CD4-positive, alpha-beta T cell treated with Interleukin-2 at 100 ng/mL for 4 hours (primary cell): Measurements from ENCODE around the gene MED15.
"Not testable (repeated sequence)": the region's sequence is repeated elsewhere in the genome, so short reads cannot be mapped to it uniquely, and the experiment has no call there.

Experiments used
- DNase-seq: peaks from one replicate; pipeline ENCODE4 v3.0.0-alpha.2; 2020; ENCODE audit warnings: low spot score

Gene MED15

DNA sequence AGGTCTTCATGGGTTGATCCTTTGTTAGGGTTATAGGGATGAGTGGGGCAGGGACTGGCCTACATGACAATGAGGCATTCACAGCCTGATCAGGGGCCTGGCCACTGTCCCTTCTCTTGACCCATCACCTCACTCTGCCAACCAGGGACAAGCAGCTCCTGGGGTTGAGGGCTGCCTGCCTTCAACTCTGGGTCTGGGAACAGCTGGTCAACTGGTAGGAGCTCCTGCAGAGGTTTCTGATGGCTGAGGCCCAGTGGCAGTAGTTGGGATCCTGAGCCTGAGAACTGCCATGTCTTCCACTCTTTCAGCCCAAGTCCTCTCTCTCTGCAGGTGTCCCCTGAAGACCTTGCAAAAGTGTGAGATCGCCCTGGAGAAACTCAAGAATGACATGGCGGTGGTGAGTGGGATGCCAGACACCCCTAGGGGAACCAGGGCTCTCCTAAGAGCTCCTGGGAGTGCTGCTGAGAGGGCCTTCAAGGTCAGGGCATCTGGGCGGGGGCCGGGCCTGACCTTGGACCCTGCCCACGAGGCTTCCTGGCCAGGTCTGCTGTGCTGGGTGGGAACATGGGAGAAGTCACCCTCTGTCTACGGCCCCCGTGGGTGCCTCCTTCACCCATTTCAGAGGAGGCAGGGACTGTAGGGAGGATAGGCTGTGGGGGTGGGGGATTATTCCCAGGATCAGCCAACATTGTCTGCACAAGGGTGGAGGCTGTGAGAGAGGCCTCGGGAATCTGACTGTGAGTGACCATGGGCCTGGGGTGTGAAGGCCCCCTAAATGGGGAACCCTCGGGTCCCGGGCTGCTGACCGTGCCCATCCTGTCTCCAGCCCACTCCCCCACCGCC lies 76.8 kb downstream of the MED15 start:
- no peak for DNase-seq

DNA sequence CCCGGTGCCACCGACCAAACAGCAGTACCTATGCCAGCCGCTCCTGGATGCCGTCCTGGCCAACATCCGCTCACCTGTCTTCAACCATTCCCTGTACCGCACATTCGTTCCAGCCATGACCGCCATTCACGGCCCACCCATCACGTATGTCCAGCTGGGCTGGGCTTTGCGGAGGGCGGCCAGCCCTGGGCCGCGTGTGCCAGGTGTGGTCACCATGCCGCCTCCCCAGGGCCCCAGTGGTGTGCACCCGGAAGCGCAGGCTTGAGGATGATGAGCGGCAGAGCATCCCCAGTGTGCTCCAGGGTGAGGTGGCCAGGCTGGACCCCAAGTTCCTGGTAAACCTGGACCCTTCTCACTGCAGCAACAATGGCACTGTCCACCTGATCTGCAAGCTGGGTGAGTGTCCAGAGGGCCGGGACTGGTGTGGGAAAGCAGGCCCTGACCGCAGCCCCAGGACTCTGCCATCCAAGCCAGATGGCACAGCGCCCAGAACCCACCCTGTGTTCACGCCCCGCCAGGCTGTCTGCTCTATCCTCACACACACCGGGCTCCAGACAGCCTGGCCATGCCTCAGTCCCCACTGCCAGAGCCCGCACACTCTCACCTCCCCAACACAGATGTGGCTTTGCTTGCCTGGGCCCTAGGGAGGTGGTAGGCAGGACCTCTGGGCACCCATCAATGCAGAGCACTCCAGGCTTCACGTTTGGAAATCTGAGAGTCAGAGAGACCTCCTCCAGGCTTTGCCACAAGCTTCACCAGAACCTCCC lies 77.6 kb downstream of the MED15 start:
- DNase-seq = no peak

DNA sequence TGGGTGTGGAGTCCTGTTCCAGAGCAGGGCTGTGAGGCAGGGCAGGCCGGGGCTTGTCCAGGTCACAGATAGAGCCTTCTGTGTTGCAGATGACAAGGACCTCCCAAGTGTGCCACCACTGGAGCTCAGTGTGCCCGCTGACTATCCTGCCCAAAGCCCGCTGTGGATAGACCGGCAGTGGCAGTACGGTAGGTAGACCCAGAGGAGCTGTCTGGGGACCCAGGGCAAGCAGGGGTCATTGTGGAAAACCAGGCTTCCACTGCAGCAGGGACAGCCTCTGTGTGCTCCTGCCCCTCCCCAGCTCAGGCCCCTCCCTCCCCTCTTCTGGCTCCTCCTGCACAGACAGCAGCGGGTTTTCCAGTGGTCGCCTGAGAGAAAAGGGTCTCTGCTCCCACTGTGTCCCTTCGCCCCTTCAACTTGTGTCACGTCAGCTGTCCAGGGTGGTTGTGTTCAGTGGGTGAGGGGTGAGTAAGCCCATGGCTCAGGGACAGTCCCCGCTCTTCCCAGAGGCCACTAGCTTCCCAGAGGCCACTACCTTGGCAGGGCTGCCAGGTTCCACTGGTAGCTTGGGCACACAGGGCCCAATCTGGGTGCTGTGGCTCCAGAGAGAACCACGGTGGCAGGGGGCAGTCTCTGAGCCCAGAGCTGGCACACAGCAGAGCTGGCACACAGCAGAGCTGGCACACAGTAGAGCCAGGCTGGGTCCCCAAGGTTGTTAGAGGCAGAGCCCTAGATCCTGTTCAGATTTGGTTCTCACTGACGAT lies 78.4 kb downstream of the MED15 start:
- DNase-seq = no peak

DNA sequence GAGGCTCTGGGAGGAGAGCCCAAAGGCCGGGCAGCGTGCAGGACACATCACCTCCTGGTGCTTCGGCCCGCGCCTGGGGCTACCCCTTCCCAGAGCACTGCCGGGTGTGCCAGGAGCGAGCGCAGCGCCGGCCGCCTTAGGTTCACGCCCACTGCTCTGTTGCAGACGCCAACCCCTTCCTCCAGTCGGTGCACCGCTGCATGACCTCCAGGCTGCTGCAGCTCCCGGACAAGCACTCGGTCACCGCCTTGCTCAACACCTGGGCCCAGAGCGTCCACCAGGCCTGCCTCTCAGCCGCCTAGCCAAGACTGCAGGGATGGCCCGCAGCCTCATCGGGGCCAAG lies 79.0 kb downstream of the MED15 start:
- no peak for DNase-seq

DNA sequence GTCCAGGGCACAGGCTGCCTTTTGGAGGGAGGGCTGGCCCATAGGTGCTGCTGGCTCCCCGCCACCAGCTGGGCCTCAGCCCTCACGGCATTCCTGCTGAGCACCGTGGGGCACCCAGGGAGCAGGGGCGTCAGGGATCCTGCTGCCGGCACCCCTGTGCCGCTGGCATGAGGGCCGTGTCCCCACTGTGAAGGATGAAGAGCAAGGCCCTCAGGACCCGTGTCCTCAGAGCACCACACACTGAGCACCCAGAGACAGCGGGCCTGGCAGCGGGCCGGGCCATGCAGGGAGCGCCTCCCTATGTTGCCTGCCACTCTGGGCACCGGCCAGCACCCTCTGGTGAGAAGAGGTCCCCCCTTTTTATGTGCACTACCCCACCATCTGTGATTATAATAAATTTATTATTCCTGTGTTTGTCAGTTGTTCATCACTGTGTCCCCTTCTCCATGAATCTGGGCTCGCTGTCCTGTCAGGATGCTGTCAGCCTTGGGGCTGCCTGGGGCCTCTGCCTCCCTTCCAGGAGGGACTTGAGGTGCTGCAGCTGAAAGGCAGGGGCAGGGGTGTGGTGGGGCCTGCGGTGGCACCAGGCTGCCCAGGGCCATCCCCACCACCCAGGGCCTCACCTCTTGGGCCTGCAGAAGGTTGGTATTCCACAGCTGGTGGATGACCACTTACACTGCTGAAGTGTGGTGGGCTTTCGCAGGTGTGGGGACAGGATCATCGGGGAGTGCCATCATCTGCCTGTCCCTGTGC lies 80.0 kb downstream of the MED15 start:
- DNase-seq = no peak

DNA sequence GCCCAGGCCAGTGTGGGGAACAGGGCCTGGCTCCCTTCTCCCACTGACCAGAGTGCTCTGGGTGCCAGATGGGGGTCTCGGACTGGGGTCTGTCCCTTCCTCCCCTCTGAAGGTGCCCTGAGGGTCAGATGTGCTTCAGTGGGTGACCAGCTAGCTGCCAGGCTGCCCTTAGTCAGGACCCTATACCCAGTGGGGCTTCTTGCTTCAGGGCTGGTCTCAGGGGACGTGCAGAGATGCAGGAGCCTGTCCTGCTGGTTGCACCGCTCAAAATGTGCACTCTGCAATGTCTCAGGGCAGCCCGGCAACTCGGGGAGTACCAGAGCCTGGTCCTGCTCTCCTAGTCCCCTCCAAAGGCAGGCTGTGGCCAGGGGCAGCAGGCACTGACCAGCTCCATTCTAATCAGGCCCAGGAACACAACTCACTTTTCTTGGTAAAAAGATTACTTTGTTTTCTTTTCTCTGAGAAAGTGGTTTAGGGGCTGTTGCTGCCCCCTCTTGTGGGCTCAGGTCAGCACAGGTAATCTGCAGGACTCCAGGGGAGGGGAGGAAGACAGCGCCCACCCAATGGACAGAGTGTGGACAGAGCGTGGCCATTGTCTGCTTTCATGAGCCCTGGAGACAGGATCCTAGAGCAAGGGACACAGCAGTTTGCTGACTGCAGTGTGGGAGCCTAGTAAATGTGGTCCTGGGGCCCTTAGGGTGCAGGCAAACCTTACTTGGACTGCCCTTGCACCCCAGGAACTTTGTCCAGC lies 80.9 kb downstream of the MED15 start:
- no peak for DNase-seq

DNA sequence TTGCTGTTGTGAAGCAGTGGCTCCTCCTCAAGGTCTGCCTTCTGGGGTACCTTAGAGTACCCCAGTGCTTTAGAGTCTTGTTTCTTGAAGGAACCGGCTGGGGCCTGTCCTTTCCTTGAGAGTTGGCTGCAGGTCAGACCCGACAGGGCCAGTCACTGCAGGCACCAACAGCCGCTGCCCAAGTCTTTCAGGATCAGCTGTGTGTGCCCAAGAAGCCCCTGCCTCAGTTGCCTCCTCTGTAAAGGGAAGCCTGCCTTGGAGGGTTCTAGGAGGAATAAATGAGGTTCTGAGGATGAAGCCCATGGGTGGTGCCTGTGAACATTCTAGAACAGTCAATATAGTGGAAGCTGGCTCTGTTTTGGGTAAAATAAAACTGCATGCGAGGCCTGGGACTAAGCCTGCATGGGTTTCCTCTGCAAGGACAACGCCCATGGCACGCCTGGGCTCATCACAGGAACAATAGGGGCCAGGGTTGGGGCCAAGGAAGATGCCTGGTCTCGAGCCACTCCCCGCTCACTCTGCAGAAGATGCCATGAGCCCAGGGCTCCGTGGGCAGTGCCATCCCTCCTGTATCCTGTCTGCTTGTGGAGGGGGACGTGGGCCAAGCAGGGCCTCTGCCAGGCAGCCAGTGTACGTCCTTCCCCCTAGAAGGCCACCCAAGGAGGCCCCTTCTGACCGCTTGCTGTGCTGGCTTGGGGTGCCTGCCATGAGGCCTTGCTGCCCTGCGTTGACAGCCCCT lies 81.6 kb downstream of the MED15 start:
- DNase-seq = no peak

DNA sequence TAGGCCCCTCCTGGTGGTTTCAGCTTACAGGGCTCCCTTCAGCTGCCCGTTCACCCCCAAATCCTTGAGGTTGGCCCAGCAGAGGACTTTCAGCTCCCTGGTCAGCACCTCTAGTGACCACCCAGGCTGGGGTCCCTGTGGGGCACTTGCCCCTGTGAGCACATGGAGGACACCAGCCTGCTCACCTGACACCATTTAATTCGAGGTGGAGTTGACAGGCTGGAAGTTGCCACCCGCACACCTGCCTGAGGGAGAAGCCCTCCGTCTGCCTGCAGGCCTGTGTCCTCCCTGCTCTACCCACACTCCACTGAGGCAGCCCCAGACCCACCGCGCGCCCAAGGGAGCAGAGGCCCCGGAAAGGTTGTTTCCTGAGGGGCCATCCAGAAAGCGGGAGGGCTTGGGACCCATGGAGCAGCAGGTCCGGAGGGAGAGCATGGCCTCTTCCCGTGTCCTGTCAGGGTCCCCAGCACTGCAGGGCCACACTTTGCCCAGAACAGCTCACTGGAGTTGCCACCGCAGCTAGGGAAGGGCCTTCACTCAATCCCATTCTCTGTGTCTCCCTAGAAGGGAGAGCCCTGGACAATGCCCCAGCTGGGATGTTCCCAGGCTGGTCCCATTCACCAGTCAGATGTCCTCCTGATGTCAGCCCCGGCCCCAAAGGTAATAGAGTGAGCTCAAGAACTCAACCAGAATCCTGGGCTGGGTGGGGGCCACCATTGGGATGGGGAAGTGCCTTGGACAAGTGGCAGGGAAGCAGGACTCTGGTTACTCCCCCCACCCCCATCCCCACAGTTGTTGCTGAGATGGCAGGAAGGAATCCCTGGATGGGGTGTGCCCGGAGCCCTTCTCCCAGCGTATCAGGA lies 82.4 kb downstream of the MED15 start:
- no peak for DNase-seq

DNA sequence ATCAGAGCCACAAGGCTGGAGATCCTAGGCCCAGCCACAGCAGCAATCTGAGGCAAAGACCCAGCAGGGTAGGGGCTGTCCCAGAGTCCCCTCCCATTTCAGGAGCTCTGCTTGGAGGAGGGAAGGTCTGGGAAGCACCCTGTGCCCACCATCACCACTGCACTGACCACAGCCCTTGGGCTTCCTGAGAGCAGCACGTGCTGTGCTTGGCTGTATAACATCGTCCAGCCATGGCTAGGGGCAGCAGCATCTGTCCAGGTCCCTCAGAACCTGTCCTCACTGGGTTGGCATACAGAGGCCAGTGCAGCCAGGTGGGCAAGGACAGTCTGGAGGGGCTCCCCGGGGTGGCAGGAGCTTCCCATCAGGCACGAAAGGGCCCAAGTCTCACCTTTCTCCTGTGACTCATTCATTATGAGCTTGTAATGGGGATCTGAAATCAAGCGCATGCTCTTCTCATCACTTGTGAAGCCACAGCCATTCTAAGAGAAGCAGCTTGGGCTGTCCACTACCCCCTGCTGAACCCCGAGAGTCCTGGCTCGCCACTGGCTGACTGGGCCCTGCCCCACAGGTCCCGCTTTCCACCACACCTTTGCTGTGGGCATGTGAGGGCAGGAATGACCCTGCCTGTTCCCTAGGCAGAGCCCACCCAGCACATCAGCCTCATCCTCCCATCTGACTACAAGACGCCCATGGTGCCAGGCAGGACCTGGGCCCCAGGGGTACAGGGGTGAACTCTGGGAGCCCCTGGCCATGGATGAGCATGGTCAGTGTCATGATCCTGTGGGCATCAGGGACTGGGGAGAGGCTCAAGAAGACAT lies 83.3 kb downstream of the MED15 start:
- no peak for DNase-seq

DNA sequence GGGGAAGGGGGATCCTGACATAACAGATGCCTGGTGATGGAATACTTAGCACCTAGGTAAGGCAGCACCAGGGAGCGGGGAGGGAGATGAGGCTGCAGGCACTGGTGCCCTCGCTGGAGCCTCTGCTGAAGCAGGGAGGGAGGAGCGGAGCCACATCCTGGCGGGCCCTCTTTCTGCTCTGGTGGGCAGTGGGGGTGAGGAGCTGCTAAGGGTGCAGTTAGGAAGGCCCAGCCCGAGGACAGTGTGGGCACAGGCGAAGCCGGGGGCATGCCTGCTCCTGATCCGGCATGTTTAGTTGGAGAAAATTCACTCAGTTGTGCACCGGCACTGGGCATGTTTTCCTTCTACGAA lies 83.9 kb downstream of the MED15 start:
- no peak for DNase-seq

DNA sequence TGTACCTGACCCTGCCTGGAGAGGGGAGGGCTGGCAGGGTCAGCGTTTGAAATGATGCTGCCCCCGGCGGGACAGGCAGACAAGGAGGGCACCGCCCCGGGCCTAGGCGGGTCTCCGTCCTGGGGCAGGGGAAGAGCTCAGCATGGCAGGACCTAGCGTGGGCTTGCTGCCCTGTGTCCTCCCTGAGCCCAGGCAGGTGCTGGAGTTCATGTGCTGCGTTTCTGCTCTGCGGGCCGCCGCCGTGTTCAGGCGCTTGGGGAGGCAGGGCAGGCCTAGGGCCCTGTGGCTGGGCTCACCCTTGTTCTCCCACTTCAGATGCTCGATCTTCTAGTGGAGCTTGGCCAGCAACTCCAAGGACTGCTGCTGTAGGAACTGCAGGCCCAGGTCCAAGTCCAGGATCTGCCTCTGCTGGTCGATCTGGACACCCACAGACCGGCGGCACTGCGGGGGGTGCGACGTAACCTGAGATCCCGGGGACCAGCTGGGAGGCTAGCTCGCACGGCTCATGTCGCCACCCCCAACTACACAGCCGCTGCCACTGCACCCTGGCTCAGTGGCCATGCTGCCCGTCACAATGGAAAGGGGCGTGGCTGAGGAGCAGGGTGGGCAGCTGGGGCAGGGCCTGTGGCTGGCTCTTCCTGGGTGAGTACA lies 84.4 kb downstream of the MED15 start:
- no peak for DNase-seq

DNA sequence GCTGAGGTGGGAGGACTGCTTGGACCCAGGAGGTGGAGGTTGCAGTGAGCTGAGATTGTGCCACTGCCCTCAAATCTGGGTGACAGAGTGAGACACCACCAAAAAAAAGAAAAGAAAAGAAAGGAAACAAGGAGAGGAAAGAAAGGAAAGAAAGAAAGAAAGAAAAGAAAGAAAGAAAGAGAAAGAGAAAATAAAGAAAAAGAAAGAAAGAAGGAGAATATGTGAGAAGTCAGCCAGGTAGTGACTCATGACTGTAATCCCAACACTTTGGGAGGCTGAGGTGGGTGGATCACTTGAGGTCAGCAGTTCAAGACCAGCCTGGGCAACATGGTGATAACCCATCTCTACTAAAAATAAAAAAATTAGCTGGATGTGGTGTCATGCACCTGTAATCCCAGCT lies 86.6 kb downstream of the MED15 start:
- not testable (repeated sequence) for DNase-seq

DNA sequence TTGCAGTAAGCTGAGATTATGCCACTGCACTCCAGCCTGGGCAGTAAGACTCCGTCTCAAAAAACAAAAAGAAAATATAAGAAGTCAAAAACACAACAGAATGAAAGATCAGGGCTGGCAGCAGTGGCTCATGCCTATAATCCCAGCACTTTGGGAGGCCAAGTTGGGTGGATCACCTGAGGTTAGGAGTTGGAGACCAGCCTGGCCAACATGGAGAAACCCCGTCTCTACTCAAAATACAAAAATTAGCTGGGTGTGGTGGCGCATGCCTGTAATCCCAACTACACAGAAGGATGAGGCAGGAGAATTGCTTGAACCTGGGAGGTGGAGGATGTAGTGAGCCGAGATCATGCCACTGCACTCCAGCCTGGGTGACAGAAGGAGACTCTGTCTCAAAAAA lies 87.1 kb downstream of the MED15 start:
- DNase-seq = not testable (repeated sequence)

DNA sequence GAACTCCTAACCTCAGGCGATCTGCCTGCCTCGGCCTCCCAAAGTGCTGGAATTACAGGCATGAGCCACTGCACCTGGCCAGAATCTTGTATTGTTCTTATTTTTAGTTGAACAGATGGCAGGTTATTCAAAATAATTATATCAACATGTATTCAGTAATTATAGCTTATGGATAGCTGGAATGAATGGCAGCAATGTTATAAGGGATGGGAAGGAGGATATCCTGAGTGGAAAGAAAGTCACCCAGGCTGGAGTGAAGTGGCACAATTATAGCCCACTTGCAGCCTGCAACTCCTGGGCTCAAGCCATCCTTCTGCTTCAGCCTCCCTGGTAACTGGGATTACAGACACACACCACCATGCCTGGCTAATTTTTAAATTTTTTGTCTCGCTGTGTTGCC lies 88.1 kb downstream of the MED15 start:
- DNase-seq = no peak

DNA sequence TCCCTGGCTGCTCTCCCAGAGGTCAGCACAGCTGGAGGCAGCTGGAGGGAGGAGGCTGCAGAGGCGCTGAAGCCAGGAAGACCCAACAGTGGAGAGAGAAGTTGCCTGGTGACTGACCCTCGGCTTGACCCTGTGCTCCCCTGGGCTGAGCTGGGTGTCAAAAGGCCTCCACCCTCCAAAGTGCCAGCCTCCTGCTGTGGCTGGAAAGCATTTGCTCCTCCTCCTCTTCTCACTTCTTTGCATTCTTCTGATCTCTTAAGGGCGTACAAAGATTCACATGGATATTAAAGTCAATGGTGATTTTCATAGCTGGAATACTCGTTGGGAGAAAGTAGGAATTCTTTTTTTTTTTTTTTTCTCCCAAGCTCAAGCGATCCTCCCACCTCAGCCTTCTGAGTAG lies 91.7 kb downstream of the MED15 start:
- no peak for DNase-seq

DNA sequence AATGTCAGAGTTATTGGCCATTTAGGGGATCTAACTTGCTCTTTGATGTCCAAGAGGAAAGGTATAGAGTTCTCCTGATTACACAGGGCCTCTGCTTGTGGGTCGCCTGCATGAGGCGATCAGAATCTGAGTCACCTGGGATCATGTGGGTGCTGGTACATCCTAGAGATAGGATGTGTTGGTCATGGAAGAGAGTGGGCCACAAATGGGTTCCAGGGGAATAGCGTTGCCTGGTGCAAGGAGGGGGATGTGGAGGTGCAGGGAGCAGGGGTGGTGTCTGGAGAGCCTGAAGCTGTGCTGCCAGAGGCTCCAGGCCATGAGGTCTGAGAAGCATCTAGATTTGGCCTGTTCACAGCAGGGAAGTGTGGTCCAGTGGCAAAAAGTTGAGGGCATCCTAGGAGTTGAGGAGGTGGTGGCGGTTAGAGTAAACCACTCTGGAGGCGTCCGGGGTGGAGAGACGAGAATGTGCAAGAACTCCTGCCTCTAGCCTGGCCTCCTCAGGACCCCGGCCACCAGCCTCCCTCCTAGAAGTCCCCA lies 92.8 kb downstream of the MED15 start:
- no peak for DNase-seq

DNA sequence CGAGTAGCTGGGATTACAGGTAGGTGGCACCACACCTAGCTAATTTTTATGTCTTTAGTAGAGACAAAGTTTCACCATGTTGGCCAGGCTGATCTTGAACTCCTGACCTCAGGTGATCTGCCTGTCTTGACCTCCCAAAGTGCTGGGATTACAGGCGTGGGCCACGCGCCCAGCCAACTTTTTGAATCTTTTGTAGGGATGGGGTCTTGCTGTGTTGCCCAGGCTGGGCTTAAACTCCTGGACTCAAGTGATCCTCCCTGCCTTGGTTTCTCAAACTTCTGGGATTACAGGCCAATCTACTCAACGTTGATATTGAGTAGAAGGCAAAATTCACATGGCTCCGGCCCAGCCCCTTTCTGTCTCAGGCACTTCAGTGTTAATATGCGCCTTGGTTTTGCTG lies 93.9 kb downstream of the MED15 start:
- no peak for DNase-seq

DNA sequence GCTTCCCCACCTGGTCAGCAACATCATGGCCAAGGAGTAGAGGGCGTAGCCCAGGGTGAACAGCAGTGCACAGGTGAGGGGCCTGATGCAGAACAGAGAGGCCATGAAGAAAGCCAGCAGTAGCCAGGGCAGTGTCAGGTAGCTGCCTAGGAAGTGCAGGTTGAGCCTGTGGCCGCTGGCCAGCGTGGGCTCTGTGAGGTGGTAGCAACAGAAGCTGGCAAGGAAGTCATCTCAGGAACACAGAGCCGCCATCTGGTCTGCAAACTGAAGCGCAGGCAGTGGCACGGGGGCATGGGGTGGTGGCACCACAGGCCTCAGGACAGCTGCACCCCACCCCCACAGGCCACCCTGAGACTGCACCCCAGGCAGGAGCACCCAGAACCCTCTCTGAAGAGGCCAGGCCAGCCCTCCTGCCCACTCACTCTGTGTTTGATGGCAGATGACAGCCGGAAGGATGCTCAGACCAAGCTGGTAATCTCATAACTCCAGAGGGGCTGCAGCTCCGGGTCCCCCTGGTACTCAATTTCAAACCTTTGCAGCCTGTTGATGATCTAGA lies 95.3 kb downstream of the MED15 start:
- DNase-seq = no peak
